Neural progenitor cell (in vitro differentiated cells): Measurements from ENCODE around the gene PRKCH. TPM values are rescaled to one million over a fixed set of nuclear protein-coding genes. Genes with fewer than 3 reads are reported as not detected.

Experiments
- DNase-seq: peaks from one replicate; pipeline ENCODE4 v3.0.0-alpha.2; 2016; ENCODE audit warnings: low spot score
- H2AFZ ChIP-seq: fragments of 200-600 bp; sonication (generic); replicated peaks from 2 replicates; pipeline ENCODE4 v1.6.1; 2016; ENCODE audit warnings: antibody characterized with exemption
- H3F3A ChIP-seq: fragments of 200-600 bp; sonication (generic); 2 replicates; pipeline ENCODE4 v1.6.1; 2016; ENCODE audit warnings: antibody characterized with exemption, low read depth
- H3K27ac ChIP-seq: fragments of 200-600 bp; sonication (generic); 2 replicates; pipeline ENCODE4 v1.5.1; 2016; ENCODE audit warnings: mild to moderate bottlenecking
- H3K27me3 ChIP-seq: fragments of 200-600 bp; sonication (generic); 2 replicates; pipeline ENCODE4 v1.6.1; 2016; ENCODE audit warnings: mild to moderate bottlenecking, moderate library complexity
- H3K36me3 ChIP-seq: fragments of 200-600 bp; sonication (generic); 2 replicates; pipeline ENCODE4 v1.5.1; 2016
- H3K4me1 ChIP-seq: fragments of 200-600 bp; sonication (generic); 2 replicates; pipeline ENCODE4 v1.6.1; 2016; ENCODE audit warnings: mixed run types
- H3K4me2 ChIP-seq: fragments of 200-600 bp; sonication (generic); 2 replicates; pipeline ENCODE4 v1.6.1; 2016
- H3K4me3 ChIP-seq: fragments of 200-600 bp; sonication (generic); 2 replicates; pipeline ENCODE4 v1.5.1; 2016
- H3K79me2 ChIP-seq: fragments of 200-600 bp; sonication (generic); 2 replicates; pipeline ENCODE4 v1.6.1; 2016; ENCODE audit warnings: low read depth
- H3K9ac ChIP-seq: fragments of 200-600 bp; sonication (generic); 2 replicates; pipeline ENCODE4 v1.6.1; 2016
- H3K9me3 ChIP-seq: fragments of 200-600 bp; sonication (generic); 2 replicates; pipeline ENCODE4 v1.5.1; 2016; ENCODE audit warnings: low read depth
- H4K20me1 ChIP-seq: fragments of 200-600 bp; sonication (generic); 2 replicates; pipeline ENCODE4 v1.6.1; 2016; ENCODE audit warnings: low read depth
- H3K27ac Mint-ChIP-seq: 3 replicates; pipeline ENCODE4 v1.8.0; 2021; ENCODE audit warnings: mixed read lengths
- H3K27me3 Mint-ChIP-seq: 2 replicates; pipeline ENCODE4 v1.8.0; 2022; ENCODE audit warnings: low read depth, mild to moderate bottlenecking, inconsistent platforms, moderate library complexity, mixed read lengths; ENCODE audit not compliant: insufficient read depth
- H3K36me3 Mint-ChIP-seq: 3 replicates; pipeline ENCODE4 v1.8.0; 2021; ENCODE audit warnings: mixed read lengths
- H3K4me1 Mint-ChIP-seq: 3 replicates; pipeline ENCODE4 v1.8.0; 2021; ENCODE audit warnings: mixed read lengths
- H3K4me3 Mint-ChIP-seq: 3 replicates; pipeline ENCODE4 v1.8.0; 2021; ENCODE audit warnings: mild to moderate bottlenecking, moderate library complexity, mixed read lengths
- H3K9me3 Mint-ChIP-seq: 3 replicates; pipeline ENCODE4 v1.8.0; 2020; ENCODE audit warnings: mixed read lengths
- CTCF ChIP-seq: fragments of 200-600 bp; sonication (generic); IDR thresholded peaks from 2 replicates; pipeline ENCODE4 v1.5.1; 2017; ENCODE audit warnings: antibody characterized with exemption, mild to moderate bottlenecking
- EZH2 ChIP-seq: fragments of 200-600 bp; sonication (generic); IDR thresholded peaks from 2 replicates; pipeline ENCODE4 v1.6.1; 2017; ENCODE audit warnings: antibody characterized with exemption, mild to moderate bottlenecking, moderate library complexity
- EZH2phosphoT487 ChIP-seq: fragments of 200-600 bp; sonication (generic); IDR thresholded peaks from 2 replicates; pipeline ENCODE4 v1.6.1; 2017; ENCODE audit warnings: antibody characterized with exemption
- total RNA-seq: library from RNA; depleted of rRNA; stranded (reverse); fragments of >200 nt; gene quantifications from 2 replicates; pipeline ENCODE4 v1.2.3, GENCODE V29; 2015; ENCODE audit warnings: low replicate concordance

PRKCH gene
- total RNA-seq, 1 donor from 2014 or later, result 1.3 TPM

DNA sequence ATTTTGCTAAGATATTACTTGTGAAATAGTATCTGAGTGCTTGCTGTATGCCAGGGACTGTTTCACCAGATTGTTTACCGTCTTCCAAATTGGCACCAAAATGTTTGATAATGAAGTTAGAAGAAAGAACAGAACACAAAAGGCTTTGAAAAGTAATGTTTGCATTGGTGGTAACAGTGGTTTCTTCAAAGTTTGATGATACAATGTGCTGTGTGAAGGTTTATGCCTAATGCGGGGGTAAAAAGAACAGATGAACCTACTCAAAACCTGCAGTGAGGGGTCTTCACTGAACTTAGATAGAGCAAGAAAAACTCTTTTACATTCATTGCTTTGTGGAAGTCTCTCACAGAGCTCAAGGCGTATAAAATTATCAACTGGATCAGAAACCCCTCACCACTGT lies 76.2 kb downstream of the PRKCH start:
- H3K36me3 ChIP-seq, result no peaks in the 10 kb centered on the region
- no peak overlapping the region for H3K4me3 ChIP-seq
- no peaks in the 10 kb centered on the region for H3F3A ChIP-seq
- no peak overlapping the region for H2AFZ ChIP-seq
- no peak overlapping the region for H3K4me2 ChIP-seq
- H3K36me3 Mint-ChIP-seq, result no peaks in the 10 kb centered on the region
- H3K9ac ChIP-seq, result no peak overlapping the region
- no peak for TF ChIP-seq EZH2phosphoT487
- TF ChIP-seq CTCF, result no peak
- TF ChIP-seq EZH2, result no peak
- H4K20me1 ChIP-seq, result no peaks in the 10 kb centered on the region
- no peak overlapping the region for H3K27ac ChIP-seq
- peaks cover 5% of the 10 kb centered on the region for H3K4me1 ChIP-seq
- DNase-seq, result no peak
- H3K9me3 Mint-ChIP-seq, result no peaks in the 10 kb centered on the region
- no peak overlapping the region for H3K4me3 Mint-ChIP-seq
- H3K9me3 ChIP-seq, result no peaks in the 10 kb centered on the region
- H3K27me3 ChIP-seq, result no peaks in the 10 kb centered on the region
- H3K79me2 ChIP-seq, result no peaks in the 10 kb centered on the region
- H3K27me3 Mint-ChIP-seq, result no peaks in the 10 kb centered on the region
- peaks cover 6% of the 10 kb centered on the region for H3K4me1 Mint-ChIP-seq
- H3K27ac Mint-ChIP-seq, result no peak overlapping the region

GRCh38 chr14:61398221-61398620 lies 76.8 kb downstream of the PRKCH start:
- no peaks in the 10 kb centered on the region for H3F3A ChIP-seq
- H3K4me3 ChIP-seq, result no peak overlapping the region
- H3K27ac Mint-ChIP-seq, result no peak overlapping the region
- no peaks in the 10 kb centered on the region for H3K36me3 Mint-ChIP-seq
- no peak for DNase-seq
- no peaks in the 10 kb centered on the region for H3K9me3 Mint-ChIP-seq
- H3K79me2 ChIP-seq, result no peaks in the 10 kb centered on the region
- H3K27me3 ChIP-seq, result no peaks in the 10 kb centered on the region
- H3K4me2 ChIP-seq, result no peak overlapping the region
- no peak overlapping the region for H3K27ac ChIP-seq
- no peaks in the 10 kb centered on the region for H3K9me3 ChIP-seq
- no peaks in the 10 kb centered on the region for H3K36me3 ChIP-seq
- no peaks in the 10 kb centered on the region for H3K4me1 ChIP-seq
- no peaks in the 10 kb centered on the region for H4K20me1 ChIP-seq
- no peak overlapping the region for H3K9ac ChIP-seq
- no peaks in the 10 kb centered on the region for H3K4me1 Mint-ChIP-seq
- H3K4me3 Mint-ChIP-seq, result no peak overlapping the region
- TF ChIP-seq EZH2phosphoT487 (no peak), CTCF (no peak), EZH2 (no peak)
- H2AFZ ChIP-seq, result no peak overlapping the region
- no peaks in the 10 kb centered on the region for H3K27me3 Mint-ChIP-seq

GRCh38 chr14:61399365-61399764 lies 78.0 kb downstream of the PRKCH start:
- Mint-ChIP-seq H3K4me3 (no peak overlapping the region), H3K27ac (no peak overlapping the region), H3K27me3 (no peaks in the 10 kb centered on the region), H3K4me1 (no peaks in the 10 kb centered on the region), H3K9me3 (no peaks in the 10 kb centered on the region), H3K36me3 (no peaks in the 10 kb centered on the region)
- Histone ChIP-seq H3K27ac (no peak overlapping the region), H2AFZ (no peak overlapping the region), H3F3A (no peaks in the 10 kb centered on the region), H3K9ac (no peak overlapping the region), H4K20me1 (no peaks in the 10 kb centered on the region), H3K4me3 (no peak overlapping the region), H3K4me1 (no peaks in the 10 kb centered on the region), H3K36me3 (no peaks in the 10 kb centered on the region), H3K4me2 (no peak overlapping the region), H3K79me2 (no peaks in the 10 kb centered on the region), H3K27me3 (no peaks in the 10 kb centered on the region), H3K9me3 (no peaks in the 10 kb centered on the region)
- no peak for DNase-seq
- TF ChIP-seq EZH2 (no peak), EZH2phosphoT487 (no peak), CTCF (no peak)

- no peak overlapping the region for H3K27ac Mint-ChIP-seq
- H2AFZ ChIP-seq, result no peak overlapping the region
- H4K20me1 ChIP-seq, result no peaks in the 10 kb centered on the region
Observed at GRCh38 chr14:61401461-61401860, 80.1 kb downstream of the PRKCH start.

More at GRCh38 chr14:61401461-61401860, 80.1 kb downstream of the PRKCH start:
- H3K9ac ChIP-seq, result no peak overlapping the region
- H3K4me2 ChIP-seq, result no peak overlapping the region
- DNase-seq, result no peak
- no peaks in the 10 kb centered on the region for H3K27me3 ChIP-seq
- Mint-ChIP-seq H3K4me1 (peaks cover 7% of the 10 kb centered on the region), H3K9me3 (no peaks in the 10 kb centered on the region), H3K4me3 (no peak overlapping the region), H3K27me3 (no peaks in the 10 kb centered on the region), H3K36me3 (no peaks in the 10 kb centered on the region)
- H3K4me3 ChIP-seq, result no peak overlapping the region
- H3K36me3 ChIP-seq, result no peaks in the 10 kb centered on the region
- no peaks in the 10 kb centered on the region for H3K9me3 ChIP-seq
- no peak overlapping the region for H3K27ac ChIP-seq
- no peaks in the 10 kb centered on the region for H3K79me2 ChIP-seq
- TF ChIP-seq EZH2 (no peak), CTCF (no peak), EZH2phosphoT487 (no peak)
- no peaks in the 10 kb centered on the region for H3F3A ChIP-seq
- H3K4me1 ChIP-seq, result peaks cover 9% of the 10 kb centered on the region
